Thoracic aorta (tissue), 2 donors: ENCODE results near the gene AHR. TPM values are rescaled to one million over a fixed set of nuclear protein-coding genes. Genes with fewer than 3 reads are reported as not detected.
"Not testable (repeated sequence)": the region's sequence is repeated elsewhere in the genome, so short reads cannot be mapped to it uniquely, and the experiment has no call there.

Source experiments
- ATAC-seq: fragments of 150-250 bp; one replicate; pipeline ENCODE4 v1.8.0; 2017; ENCODE audit warnings: low read depth; ENCODE audit not compliant: insufficient number of reproducible peaks, low FRiP score
- DNase-seq: peaks from one replicate; pipeline ENCODE4 v3.0.0-alpha.2; 2020; ENCODE audit warnings: low spot score
- H3K27ac ChIP-seq, 2 donors: fragments of 200-600 bp; sonication (generic); 1 replicate in 1 of 2; 2 replicates in 1 of 2; pipeline ENCODE4 v1.5.1; 2016; ENCODE audit warnings: mild to moderate bottlenecking in 2 of 2, moderate library complexity in 2 of 2
- H3K27me3 ChIP-seq: fragments of 200-600 bp; sonication (generic); replicated peaks from 2 replicates; pipeline ENCODE4 v1.6.0; 2016; ENCODE audit warnings: mild to moderate bottlenecking; ENCODE audit not compliant: insufficient read depth
- H3K36me3 ChIP-seq: fragments of 200-600 bp; sonication (generic); one replicate; pipeline ENCODE4 v1.5.1; 2016
- H3K4me1 ChIP-seq, 2 donors: fragments of 200-600 bp; sonication (generic); 1 replicate in 1 of 2; 2 replicates in 1 of 2; pipeline versions ENCODE4 v1.5.1 to v1.6.0; 2016; ENCODE audit warnings: low read depth in 2 of 2, mild to moderate bottlenecking in 1 of 2; ENCODE audit not compliant: control insufficient read depth in 1 of 2
- H3K4me3 ChIP-seq: fragments of 200-600 bp; sonication (generic); 2 replicates; pipeline ENCODE4 v1.5.1; 2016; ENCODE audit warnings: mild to moderate bottlenecking
- H3K9me3 ChIP-seq: fragments of 200-600 bp; sonication (generic); 2 replicates; pipeline ENCODE4 v1.5.1; 2016
- total RNA-seq, 2 donors: library from RNA; depleted of rRNA; stranded (reverse); fragments of >200 nt; gene quantifications; one replicate each; pipeline versions ENCODE4 v1.1.0 to v1.2.3, GENCODE V29; 2016
- TF ChIP-seq, protein P1 (sequence below): fragments of 200-600 bp; sonication (generic); IDR thresholded peaks from one replicate; pipeline ENCODE4 v1.5.1; 2019; ENCODE audit warnings: antibody characterized with exemption

Gene AHR
- total RNA-seq, 2 donors from 2014 or later, result 131 to 191 TPM

GRCh38 chr7:17384400-17384799 is 85.9 kb downstream of the AHR start:
- Histone ChIP-seq H3K4me1 (peaks cover 0 to 9% of the 10 kb centered on the region in 2 donors), H3K36me3 (no peaks in the 10 kb centered on the region), H3K27me3 (no peaks in the 10 kb centered on the region), H3K9me3 (no peaks in the 10 kb centered on the region), H3K27ac (no peak overlapping the region), H3K4me3 (no peak overlapping the region)
- ATAC-seq (no peak), DNase-seq (no peak)
- TF ChIP-seq, protein P1, sequence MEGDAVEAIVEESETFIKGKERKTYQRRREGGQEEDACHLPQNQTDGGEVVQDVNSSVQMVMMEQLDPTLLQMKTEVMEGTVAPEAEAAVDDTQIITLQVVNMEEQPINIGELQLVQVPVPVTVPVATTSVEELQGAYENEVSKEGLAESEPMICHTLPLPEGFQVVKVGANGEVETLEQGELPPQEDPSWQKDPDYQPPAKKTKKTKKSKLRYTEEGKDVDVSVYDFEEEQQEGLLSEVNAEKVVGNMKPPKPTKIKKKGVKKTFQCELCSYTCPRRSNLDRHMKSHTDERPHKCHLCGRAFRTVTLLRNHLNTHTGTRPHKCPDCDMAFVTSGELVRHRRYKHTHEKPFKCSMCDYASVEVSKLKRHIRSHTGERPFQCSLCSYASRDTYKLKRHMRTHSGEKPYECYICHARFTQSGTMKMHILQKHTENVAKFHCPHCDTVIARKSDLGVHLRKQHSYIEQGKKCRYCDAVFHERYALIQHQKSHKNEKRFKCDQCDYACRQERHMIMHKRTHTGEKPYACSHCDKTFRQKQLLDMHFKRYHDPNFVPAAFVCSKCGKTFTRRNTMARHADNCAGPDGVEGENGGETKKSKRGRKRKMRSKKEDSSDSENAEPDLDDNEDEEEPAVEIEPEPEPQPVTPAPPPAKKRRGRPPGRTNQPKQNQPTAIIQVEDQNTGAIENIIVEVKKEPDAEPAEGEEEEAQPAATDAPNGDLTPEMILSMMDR, result no peak

DNA sequence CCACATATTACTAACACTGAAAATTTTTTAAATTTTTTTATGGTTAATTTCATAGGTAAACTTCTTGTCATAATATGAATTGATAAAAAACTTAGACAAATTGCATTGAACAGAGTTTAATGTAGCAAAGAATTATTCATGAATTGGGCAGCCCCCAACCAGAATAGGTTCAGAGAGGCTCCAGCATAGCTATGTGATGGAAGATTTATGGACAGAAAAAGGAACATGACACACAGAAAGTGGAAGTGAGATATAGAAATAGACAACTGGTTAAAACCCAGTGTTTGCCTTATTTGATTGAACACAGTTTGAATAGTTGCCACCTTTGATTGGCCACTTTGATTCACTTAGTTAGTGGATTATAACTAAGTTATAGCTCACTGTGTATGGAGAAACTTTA is 87.2 kb downstream of the AHR start:
- TF ChIP-seq, protein P1, result no peak
- ATAC-seq, result no peak
- no peak for DNase-seq
- Histone ChIP-seq H3K9me3 (no peaks in the 10 kb centered on the region), H3K27me3 (no peaks in the 10 kb centered on the region), H3K36me3 (no peaks in the 10 kb centered on the region), H3K4me1 (peaks cover 2 to 17% of the 10 kb centered on the region in 2 donors), H3K4me3 (no peak overlapping the region), H3K27ac (no peak overlapping the region)

GRCh38 chr7:17390392-17390791 is 91.9 kb downstream of the AHR start:
- TF ChIP-seq, protein P1, result no peak
- Histone ChIP-seq H3K4me1 (peaks cover 4 to 11% of the 10 kb centered on the region in 2 donors), H3K36me3 (no peaks in the 10 kb centered on the region), H3K9me3 (no peaks in the 10 kb centered on the region), H3K27ac (no peak overlapping the region), H3K27me3 (no peaks in the 10 kb centered on the region), H3K4me3 (no peak overlapping the region)
- no peak for ATAC-seq
- no peak for DNase-seq

- no peaks in the 10 kb centered on the region for H3K36me3 ChIP-seq
- H3K27ac ChIP-seq, result no peak overlapping the region
- ATAC-seq, result no peak
- H3K9me3 ChIP-seq, result no peaks in the 10 kb centered on the region
- peaks cover 4 to 11% of the 10 kb centered on the region in 2 donors for H3K4me1 ChIP-seq
- no peak for DNase-seq
- TF ChIP-seq, protein P1, result no peak
- no peaks in the 10 kb centered on the region for H3K27me3 ChIP-seq
- H3K4me3 ChIP-seq, result no peak overlapping the region
Measured at GRCh38 chr7:17391366-17391765, 92.9 kb downstream of the AHR start.

GRCh38 chr7:17392846-17393245 is 94.4 kb downstream of the AHR start:
- peaks cover 4 to 11% of the 10 kb centered on the region in 2 donors for H3K4me1 ChIP-seq
- no peak overlapping the region for H3K4me3 ChIP-seq
- H3K27me3 ChIP-seq, result no peaks in the 10 kb centered on the region
- no peak overlapping the region for H3K27ac ChIP-seq
- H3K36me3 ChIP-seq, result no peaks in the 10 kb centered on the region
- no peaks in the 10 kb centered on the region for H3K9me3 ChIP-seq
- TF ChIP-seq, protein P1, result no peak
- ATAC-seq (no peak), DNase-seq (no peak)

DNA sequence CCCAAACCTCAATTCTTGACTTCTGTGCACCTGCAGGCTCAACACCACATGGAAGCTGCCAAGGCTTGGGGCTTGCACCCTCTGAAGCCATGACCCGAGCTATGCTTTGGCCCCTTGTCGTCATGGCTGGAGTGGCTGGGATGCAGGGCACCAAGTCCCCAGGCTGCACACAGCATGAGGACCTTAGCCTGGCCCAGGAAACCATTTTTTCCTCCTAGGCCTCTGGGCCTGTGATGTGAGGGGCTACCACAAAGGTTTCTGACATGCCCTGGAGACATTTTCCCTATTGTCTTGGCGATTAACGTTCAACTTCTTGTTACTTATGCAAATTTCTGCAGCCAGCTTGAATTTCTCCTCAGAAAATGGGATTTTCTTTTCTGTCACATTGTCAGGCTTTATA is 96.1 kb downstream of the AHR start:
- not testable (repeated sequence) for H3K36me3 ChIP-seq, H3K9me3 ChIP-seq, H3K4me3 ChIP-seq, DNase-seq, H3K27me3 ChIP-seq, ATAC-seq, H3K27ac ChIP-seq
- peaks cover 4 to 11% of the 10 kb centered on the region in 2 donors for H3K4me1 ChIP-seq
